ENCODE results near the gene TAOK2.

Gene TAOK2

DNA sequence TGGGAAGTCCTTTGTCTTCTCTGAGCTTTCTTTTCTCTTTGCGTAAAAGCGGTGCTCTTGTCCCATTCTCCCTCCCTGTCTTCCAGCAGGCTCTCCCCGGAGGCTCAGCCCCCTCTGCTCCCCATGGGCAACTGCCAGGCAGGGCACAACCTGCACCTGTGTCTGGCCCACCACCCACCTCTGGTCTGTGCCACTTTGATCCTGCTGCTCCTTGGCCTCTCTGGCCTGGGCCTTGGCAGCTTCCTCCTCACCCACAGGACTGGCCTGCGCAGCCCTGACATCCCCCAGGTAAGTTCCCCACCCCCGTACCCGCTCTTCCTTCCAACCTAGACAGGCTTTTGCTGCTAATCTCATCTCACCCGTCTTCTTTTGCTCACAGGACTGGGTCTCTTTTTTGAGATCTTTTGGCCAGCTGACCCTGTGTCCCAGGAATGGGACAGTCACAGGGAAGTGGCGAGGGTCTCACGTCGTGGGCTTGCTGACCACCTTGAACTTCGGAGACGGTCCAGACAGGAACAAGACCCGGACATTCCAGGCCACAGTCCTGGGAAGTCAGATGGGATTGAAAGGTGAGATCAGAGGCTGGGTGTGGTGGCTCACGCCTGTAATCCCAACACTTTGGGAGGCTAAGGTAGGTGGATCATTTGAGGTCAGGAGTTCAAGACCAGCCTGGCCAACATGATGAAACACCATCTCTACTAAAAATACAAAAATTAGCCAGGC, 10.5 kb upstream of the TAOK2 start:
- DNase-seq = no peak

DNA sequence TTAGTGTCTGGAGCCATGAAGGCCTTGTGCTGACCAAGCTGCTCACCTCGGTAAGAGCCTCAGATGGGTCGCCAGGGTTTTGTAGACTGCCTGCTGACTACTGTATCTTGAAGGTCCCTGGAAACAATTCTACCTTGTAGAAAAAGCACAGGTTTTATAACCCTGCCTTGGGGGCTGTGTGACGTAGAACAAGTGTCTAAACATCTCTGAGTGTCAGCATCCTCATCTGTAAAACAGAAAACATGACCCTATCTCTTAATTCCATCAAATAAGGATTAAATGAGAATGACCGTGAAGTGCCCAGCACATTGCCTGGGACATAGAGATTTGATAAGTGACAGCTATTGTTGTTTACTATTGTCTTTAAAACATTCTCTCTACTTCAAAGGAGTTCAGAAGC, 5.5 kb upstream of the TAOK2 start:
- no peak for DNase-seq

- no peak for DNase-seq
Observed at GRCh38 chr16:29971304-29971703, 2.4 kb upstream of the TAOK2 start.

DNA sequence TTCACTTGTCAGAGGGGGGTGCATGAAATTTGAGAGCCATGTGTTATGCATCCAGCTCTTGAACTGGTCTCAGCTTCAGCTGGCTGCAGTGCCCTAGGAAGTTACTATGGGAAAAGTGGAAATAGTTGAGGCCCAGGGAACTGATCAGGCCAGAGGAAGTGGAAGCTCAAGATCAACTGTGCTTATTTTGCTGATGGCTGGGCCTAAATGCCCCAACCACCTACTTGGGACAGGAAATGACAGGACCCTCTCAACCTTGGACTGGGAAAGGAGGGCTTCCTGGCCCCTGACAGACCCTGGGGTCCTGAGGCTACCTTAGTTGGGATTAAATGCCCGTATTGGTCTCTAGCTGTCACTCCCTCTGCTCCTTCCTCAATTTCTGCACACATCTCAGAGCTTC, 1.2 kb upstream of the TAOK2 start:
- DNase-seq = no peak

DNA sequence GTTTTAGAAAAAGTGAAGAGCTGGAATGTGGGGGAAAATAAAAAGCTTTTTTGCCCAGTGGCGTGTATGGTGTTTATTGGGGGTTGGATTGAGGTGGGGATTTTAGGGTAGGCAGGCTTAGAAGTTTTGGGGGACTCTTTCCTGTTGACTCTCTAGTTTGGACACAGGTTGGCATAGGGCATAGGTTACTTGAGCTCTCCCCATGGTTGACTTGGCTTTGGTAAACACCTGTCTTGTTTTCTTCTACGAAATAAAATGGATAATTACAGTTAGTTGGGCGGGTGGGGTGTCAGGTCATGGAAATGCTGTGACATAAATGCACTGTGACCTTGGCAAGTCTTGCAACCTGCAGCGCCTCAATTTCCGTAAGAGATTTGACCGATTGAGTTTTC, 680 bp upstream of the TAOK2 start:
- no peak for DNase-seq

DNA sequence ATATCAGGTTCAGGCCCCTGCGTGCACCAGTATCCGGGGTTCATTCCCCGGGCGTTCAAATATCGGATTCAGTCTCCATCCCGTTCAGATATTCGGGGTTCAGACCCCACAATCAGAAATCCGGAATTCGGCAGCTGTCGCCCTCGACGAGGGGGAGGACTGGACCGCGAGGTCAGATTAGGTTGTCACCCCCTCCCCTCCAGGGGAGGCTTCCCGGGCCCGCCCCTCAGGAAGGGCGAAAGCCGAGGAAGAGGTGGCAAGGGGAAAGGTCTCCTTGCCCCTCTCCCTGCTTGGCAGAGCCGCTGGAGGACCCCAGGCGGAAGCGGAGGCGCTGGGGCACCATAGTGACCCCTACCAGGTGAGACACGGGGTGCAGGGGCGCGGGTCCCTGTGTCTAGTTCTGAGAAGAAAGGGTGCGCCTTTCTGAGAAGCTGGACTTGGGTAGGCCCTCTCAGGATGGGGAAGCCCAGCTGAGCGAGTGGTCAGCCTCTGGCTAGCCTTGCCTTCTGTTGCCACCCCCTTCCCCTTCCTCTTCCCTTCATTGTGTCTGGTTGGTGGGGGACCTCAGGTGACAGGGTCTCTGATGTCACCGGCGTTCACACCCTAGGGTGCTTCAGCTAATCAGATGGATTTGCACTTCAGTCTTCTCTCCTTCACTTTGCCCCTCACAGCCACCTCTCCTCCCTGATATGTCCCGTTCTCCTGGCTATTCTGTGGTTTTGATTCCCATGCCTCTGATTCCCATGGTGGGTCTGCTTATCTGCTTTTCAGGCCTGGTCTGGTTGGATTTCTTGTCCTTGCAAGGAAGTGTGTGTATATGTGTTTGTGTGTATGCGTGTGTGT, 844 bp downstream of the TAOK2 start:
- DNase-seq = peak; percentile 5

DNA sequence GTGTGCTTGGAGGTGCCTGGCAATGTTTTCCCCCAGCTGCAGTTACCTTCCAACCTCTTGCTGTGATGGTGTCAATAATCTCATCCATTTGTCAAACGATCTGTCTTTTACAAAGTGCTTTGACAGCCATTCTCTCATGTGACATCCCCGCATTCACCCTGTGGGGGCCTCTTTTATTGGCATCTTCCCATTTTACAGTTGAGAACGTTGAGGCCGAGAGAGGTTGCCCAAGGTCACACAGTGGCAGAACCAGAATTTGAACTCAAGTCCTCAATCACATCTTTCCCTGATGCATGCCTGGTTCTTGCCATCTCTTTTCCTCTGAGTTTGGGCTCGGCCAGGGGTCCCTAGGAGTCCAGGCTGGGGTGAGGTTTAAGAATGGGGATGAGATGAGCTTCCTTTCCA, 1.5 kb downstream of the TAOK2 start:
- no peak for DNase-seq

DNA sequence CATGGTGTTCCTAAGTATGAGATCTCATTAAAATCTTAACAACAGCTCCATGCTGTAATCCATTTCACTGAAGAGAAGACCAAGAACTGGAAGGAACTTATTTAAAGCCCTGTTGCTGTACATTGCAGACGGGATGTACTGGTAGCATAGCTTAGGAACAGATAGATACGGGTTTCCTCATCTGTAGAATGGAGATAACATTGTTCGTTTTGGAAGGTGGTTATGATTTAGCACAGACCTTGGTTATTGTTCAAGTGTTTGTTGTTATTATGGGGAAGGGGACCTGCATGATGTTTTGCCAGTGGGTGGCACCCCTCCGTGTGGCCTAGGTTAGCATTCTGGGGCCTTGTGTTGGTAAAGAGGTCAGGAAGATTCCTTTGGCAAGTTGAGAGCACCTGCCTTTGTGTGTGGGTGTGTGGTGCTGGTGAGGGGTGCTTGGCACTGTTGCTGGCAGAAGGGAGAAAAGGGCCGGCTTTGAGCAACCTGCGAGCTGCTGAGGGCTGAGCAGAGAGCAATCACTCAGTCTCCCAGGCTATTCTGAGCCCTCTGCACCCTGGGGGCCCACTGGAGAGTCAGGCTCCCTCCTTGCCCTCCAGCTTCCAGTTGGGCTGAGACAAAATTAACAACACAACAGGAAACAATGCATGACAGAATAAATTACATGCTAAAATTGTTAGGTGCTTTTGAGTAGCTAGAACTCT, 2.3 kb downstream of the TAOK2 start:
- peak; percentile 4 for DNase-seq

GRCh38 chr16:29977063-29977825, 3.6 kb downstream of the TAOK2 start:
- DNase-seq = no peak

- no peak for DNase-seq
Observed at GRCh38 chr16:29978081-29978480, 4.4 kb downstream of the TAOK2 start.

- no peak for DNase-seq
Observed at GRCh38 chr16:29978564-29979270, 5.0 kb downstream of the TAOK2 start.

GRCh38 chr16:29982560-29983419, 9.1 kb downstream of the TAOK2 start:
- DNase-seq = no peak

GRCh38 chr16:29983420-29984136, 9.9 kb downstream of the TAOK2 start:
- DNase-seq = no peak

DNA sequence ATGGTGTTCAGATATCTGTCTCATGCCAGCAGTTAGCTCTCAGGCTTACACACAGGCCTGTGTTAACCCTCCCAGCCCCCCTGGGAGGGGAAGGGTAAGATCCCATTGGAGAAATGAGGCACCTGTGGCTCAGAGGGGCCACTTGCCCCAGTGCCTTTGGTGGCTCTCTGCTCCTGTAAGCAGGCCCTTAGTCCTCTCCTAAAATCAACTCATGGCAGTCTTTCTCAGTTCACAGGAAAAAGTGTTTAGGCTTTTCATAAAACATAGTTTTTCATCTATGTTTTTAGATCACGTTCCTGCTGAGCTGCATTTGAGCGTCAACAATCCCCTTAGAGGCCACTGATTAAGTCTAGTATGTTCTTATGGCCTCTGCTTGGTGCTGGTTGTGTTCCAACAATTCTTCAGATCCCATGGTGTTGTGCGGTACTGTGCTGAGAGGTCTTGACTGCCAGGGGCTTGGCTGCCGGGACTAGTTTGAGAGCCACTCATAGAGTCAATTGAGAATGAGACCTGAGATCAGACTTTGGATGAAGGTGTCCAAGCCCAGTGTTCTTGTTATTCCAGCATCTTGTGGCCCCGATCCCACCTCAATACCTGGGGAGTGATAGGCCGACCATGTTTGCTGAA, 10.6 kb downstream of the TAOK2 start:
- peak; percentile 38 for DNase-seq

- no peak for DNase-seq
Observed at GRCh38 chr16:29984764-29985147, 11.1 kb downstream of the TAOK2 start.

- no peak for DNase-seq
Observed at GRCh38 chr16:29985271-29985811, 11.7 kb downstream of the TAOK2 start.

DNA sequence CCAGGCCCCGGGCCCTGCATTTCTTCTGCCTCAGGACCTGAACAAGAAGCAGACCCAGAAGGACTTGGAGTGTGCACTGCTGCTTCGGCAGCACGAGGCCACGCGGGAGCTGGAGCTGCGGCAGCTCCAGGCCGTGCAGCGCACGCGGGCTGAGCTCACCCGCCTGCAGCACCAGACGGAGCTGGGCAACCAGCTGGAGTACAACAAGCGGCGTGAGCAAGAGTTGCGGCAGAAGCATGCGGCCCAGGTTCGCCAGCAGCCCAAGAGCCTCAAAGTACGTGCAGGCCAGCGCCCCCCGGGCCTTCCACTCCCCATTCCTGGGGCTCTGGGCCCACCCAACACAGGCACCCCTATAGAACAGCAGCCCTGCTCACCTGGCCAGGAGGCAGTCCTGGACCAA, 12.6 kb downstream of the TAOK2 start:
- no peak for DNase-seq

GRCh38 chr16:29986931-29987330, 13.3 kb downstream of the TAOK2 start:
- DNase-seq = no peak

GRCh38 chr16:29987371-29988085, 13.9 kb downstream of the TAOK2 start:
- no peak for DNase-seq
